HEK293 (cell line): ENCODE measurements around the gene CHERP.

Source experiments
- CTCF ChIA-PET: fragments of 350-600 bp; formaldehyde crosslinking; extraction: SDS; loops from one replicate; lab custom pipeline; 2021; ENCODE audit warnings: antibody characterized with exemption; lab: Yijun Ruan, JAX
- POLR2A ChIA-PET: fragments of 300-600 bp; formaldehyde crosslinking; extraction: SDS; loops from one replicate; lab custom pipeline; 2020; ENCODE audit warnings: antibody characterized with exemption, inconsistent platforms; lab: Yijun Ruan, JAX
- H3K27ac ChIP-seq: fragments of 200-500 bp; sonication (Bioruptor generic); 2 replicates; pipeline ENCODE4 v1.5.1; 2014; ENCODE audit warnings: low read depth, low read length, control low read depth, inconsistent platforms; ENCODE audit errors: extremely low read depth
- H3K36me3 ChIP-seq, 2 experiments: fragments of 200-500 bp in 1 of 2; sonication (Bioruptor generic) in 1 of 2; 1 replicate in 1 of 2; 2 replicates in 1 of 2; pipeline ENCODE4 v1.5.1; 2014 to 2017; ENCODE audit warnings: inconsistent platforms in 2 of 2, low read length in 2 of 2; ENCODE audit not compliant: control insufficient read depth in 2 of 2, insufficient read depth in 1 of 2
- H3K4me1 ChIP-seq: fragments of 200-500 bp; sonication (Bioruptor generic); 2 replicates; pipeline ENCODE4 v1.5.1; 2014; ENCODE audit warnings: mild to moderate bottlenecking, low read length, inconsistent platforms; ENCODE audit not compliant: control insufficient read depth, insufficient read depth
- H3K4me3 ChIP-seq: 2 replicates; pipeline ENCODE4 v1.5.1; 2011; ENCODE audit warnings: low read depth, mild to moderate bottlenecking, control low read depth, low read length, moderate library complexity
- H3K9me3 ChIP-seq: fragments of 200-500 bp; sonication (Bioruptor generic); 2 replicates; pipeline ENCODE4 v1.5.1; 2014; ENCODE audit warnings: low read depth, low read length, inconsistent platforms; ENCODE audit not compliant: control insufficient read depth, insufficient read depth
- BCL11A ChIP-seq: fragments of 450-650 bp; formaldehyde crosslinking; IDR thresholded peaks from 2 replicates; pipeline ENCODE4 v1.5.1; 2016; ENCODE audit warnings: low read depth, missing biosample characterization, missing genetic modification characterization
- RBAK ChIP-seq: fragments of 450-650 bp; formaldehyde crosslinking; IDR thresholded peaks from 2 replicates; pipeline ENCODE4 v1.5.1; 2016; ENCODE audit warnings: missing biosample characterization, missing genetic modification characterization
- REPIN1 ChIP-seq: fragments of 450-650 bp; formaldehyde crosslinking; IDR thresholded peaks from 2 replicates; pipeline ENCODE4 v1.5.1; 2017; ENCODE audit warnings: missing biosample characterization, missing genetic modification characterization, low read depth
- TCF7L2 ChIP-seq: IDR thresholded peaks from 2 replicates; pipeline ENCODE4 v1.6.1; 2011; ENCODE audit warnings: low read depth, mild to moderate bottlenecking, inconsistent platforms, low read length, moderate library complexity, borderline replicate concordance
- ZBTB17 ChIP-seq: fragments of 450-650 bp; formaldehyde crosslinking; IDR thresholded peaks from 2 replicates; pipeline ENCODE4 v1.5.1; 2016; ENCODE audit warnings: missing biosample characterization, missing genetic modification characterization
- ZFP3 ChIP-seq: fragments of 450-650 bp; formaldehyde crosslinking; IDR thresholded peaks from 2 replicates; pipeline ENCODE4 v1.5.1; 2016; ENCODE audit warnings: low read depth, missing biosample characterization, missing genetic modification characterization
- ZFP37 ChIP-seq: fragments of 450-650 bp; formaldehyde crosslinking; IDR thresholded peaks from 2 replicates; pipeline ENCODE4 v1.5.1; 2016; ENCODE audit warnings: missing biosample characterization, missing genetic modification characterization
- ZFP69B ChIP-seq: fragments of 450-650 bp; formaldehyde crosslinking; IDR thresholded peaks from 2 replicates; pipeline ENCODE4 v1.5.1; 2016; ENCODE audit warnings: missing biosample characterization, missing genetic modification characterization
- ZNF114 ChIP-seq: fragments of 450-650 bp; formaldehyde crosslinking; IDR thresholded peaks from 2 replicates; pipeline ENCODE4 v1.5.0; 2017; ENCODE audit warnings: missing biosample characterization, missing genetic modification characterization
- ZNF121 ChIP-seq: fragments of 450-650 bp; formaldehyde crosslinking; IDR thresholded peaks from 2 replicates; pipeline ENCODE4 v1.5.1; 2016; ENCODE audit warnings: missing biosample characterization, missing genetic modification characterization
- ZNF157 ChIP-seq: fragments of 450-650 bp; formaldehyde crosslinking; IDR thresholded peaks from 2 replicates; pipeline ENCODE4 v1.5.1; 2016; ENCODE audit warnings: missing biosample characterization, missing genetic modification characterization
- ZNF19 ChIP-seq: fragments of 450-650 bp; formaldehyde crosslinking; IDR thresholded peaks from 2 replicates; pipeline ENCODE4; 2016; ENCODE audit warnings: missing biosample characterization, missing genetic modification characterization, low read depth
- ZNF221 ChIP-seq: fragments of 450-650 bp; formaldehyde crosslinking; IDR thresholded peaks from 2 replicates; pipeline ENCODE4 v1.5.1; 2017; ENCODE audit warnings: missing biosample characterization, missing genetic modification characterization, borderline replicate concordance
- ZNF223 ChIP-seq: fragments of 450-650 bp; formaldehyde crosslinking; IDR thresholded peaks from 2 replicates; pipeline ENCODE4 v1.5.1; 2016; ENCODE audit warnings: missing biosample characterization, missing genetic modification characterization
- ZNF239 ChIP-seq: fragments of 450-650 bp; formaldehyde crosslinking; IDR thresholded peaks from 2 replicates; pipeline ENCODE4 v1.5.1; 2016; ENCODE audit warnings: missing biosample characterization, missing genetic modification characterization
- ZNF274 ChIP-seq, 2 experiments: fragments of 200-500 bp in 1 of 2; fragments of 450-650 bp in 1 of 2; sonication (Bioruptor generic) in 1 of 2; formaldehyde crosslinking in 1 of 2; IDR thresholded peaks; 2 replicates each; pipeline versions ENCODE4 v1.5.1 to v1.6.1; 2014 to 2016; ENCODE audit warnings: borderline replicate concordance in 1 of 2, inconsistent platforms in 1 of 2, low read length in 1 of 2, missing biosample characterization in 1 of 2, missing genetic modification characterization in 1 of 2
- ZNF335 ChIP-seq: fragments of 450-650 bp; formaldehyde crosslinking; conservative IDR thresholded peaks from 2 replicates; pipeline ENCODE4 v1.5.1; 2016; ENCODE audit warnings: missing biosample characterization, missing genetic modification characterization
- ZNF391 ChIP-seq: fragments of 450-650 bp; formaldehyde crosslinking; IDR thresholded peaks from 2 replicates; pipeline ENCODE4 v1.5.1; 2016; ENCODE audit warnings: low read depth, missing biosample characterization, missing genetic modification characterization, borderline replicate concordance
- ZNF394 ChIP-seq: fragments of 450-650 bp; formaldehyde crosslinking; IDR thresholded peaks from 2 replicates; pipeline ENCODE4 v1.5.1; 2016; ENCODE audit warnings: missing biosample characterization, missing genetic modification characterization, mild to moderate bottlenecking, moderate library complexity, borderline replicate concordance
- ZNF416 ChIP-seq: fragments of 450-650 bp; formaldehyde crosslinking; IDR thresholded peaks from 2 replicates; pipeline ENCODE4 v1.5.1; 2016; ENCODE audit warnings: missing biosample characterization, missing genetic modification characterization
- ZNF423 ChIP-seq: fragments of 450-650 bp; formaldehyde crosslinking; IDR thresholded peaks from 2 replicates; pipeline ENCODE4 v1.5.1; 2016; ENCODE audit warnings: missing biosample characterization, missing genetic modification characterization
- ZNF501 ChIP-seq: fragments of 450-650 bp; formaldehyde crosslinking; IDR thresholded peaks from 2 replicates; pipeline ENCODE4 v1.5.1; 2016; ENCODE audit warnings: missing biosample characterization, missing genetic modification characterization
- ZNF530 ChIP-seq: fragments of 450-650 bp; formaldehyde crosslinking; IDR thresholded peaks from 2 replicates; pipeline ENCODE4 v1.5.1; 2016; ENCODE audit warnings: low read depth, missing biosample characterization, missing genetic modification characterization
- ZNF544 ChIP-seq: fragments of 450-650 bp; formaldehyde crosslinking; IDR thresholded peaks from 2 replicates; pipeline ENCODE4 v1.5.0; 2017; ENCODE audit warnings: missing biosample characterization, missing genetic modification characterization
- ZNF600 ChIP-seq: fragments of 450-650 bp; formaldehyde crosslinking; IDR thresholded peaks from 2 replicates; pipeline ENCODE4 v1.5.1; 2016; ENCODE audit warnings: missing biosample characterization, missing genetic modification characterization
- ZNF621 ChIP-seq: fragments of 450-650 bp; formaldehyde crosslinking; IDR thresholded peaks from 2 replicates; pipeline ENCODE4 v1.5.1; 2017; ENCODE audit warnings: missing biosample characterization, missing genetic modification characterization
- ZNF658 ChIP-seq: fragments of 450-650 bp; formaldehyde crosslinking; IDR thresholded peaks from 2 replicates; pipeline ENCODE4; 2016; ENCODE audit warnings: missing biosample characterization, missing genetic modification characterization
- ZNF670 ChIP-seq: fragments of 450-650 bp; formaldehyde crosslinking; IDR thresholded peaks from 2 replicates; pipeline ENCODE4 v1.5.1; 2016; ENCODE audit warnings: missing biosample characterization, missing genetic modification characterization, low read depth
- ZNF704 ChIP-seq: fragments of 450-650 bp; formaldehyde crosslinking; IDR thresholded peaks from 2 replicates; pipeline ENCODE4 v1.5.1; 2016; ENCODE audit warnings: missing biosample characterization, missing genetic modification characterization
- ZNF747 ChIP-seq: fragments of 450-650 bp; formaldehyde crosslinking; IDR thresholded peaks from 2 replicates; pipeline ENCODE4 v1.5.1; 2016; ENCODE audit warnings: missing biosample characterization, missing genetic modification characterization
- ZNF843 ChIP-seq: fragments of 450-650 bp; formaldehyde crosslinking; IDR thresholded peaks from 2 replicates; pipeline ENCODE4 v1.5.1; 2016; ENCODE audit warnings: missing biosample characterization, missing genetic modification characterization
- ZSCAN23 ChIP-seq: fragments of 450-650 bp; formaldehyde crosslinking; IDR thresholded peaks from 2 replicates; pipeline ENCODE4 v1.5.1; 2016; ENCODE audit warnings: missing biosample characterization, missing genetic modification characterization
- TF ChIP-seq, protein P1 (sequence below): fragments of 450-650 bp; formaldehyde crosslinking; IDR thresholded peaks from 2 replicates; pipeline ENCODE4 v1.5.1; 2016; ENCODE audit warnings: missing biosample characterization, missing genetic modification characterization
- TF ChIP-seq, protein P2 (sequence below): fragments of 450-650 bp; formaldehyde crosslinking; IDR thresholded peaks from 2 replicates; pipeline ENCODE4 v1.5.1; 2017; ENCODE audit warnings: missing biosample characterization, missing genetic modification characterization
- TF ChIP-seq, protein P3 (sequence below): fragments of 450-650 bp; formaldehyde crosslinking; optimal IDR thresholded peaks from 2 replicates; pipeline ENCODE3; 2016; ENCODE audit warnings: missing biosample characterization, mild to moderate bottlenecking, missing genetic modification characterization

CHERP gene

GRCh38 chr19:16541526-16542044 lies 652 bp downstream of the CHERP start:
- Histone ChIP-seq H3K36me3 (peaks cover 26 to 45% of the 10 kb centered on the region in 2 experiments; a peak in 2 of 3 replicates), H3K4me3 (peak overlapping the region; percentile 96), H3K27ac (peak overlapping the region; percentile 78), H3K9me3 (no peaks in the 10 kb centered on the region), H3K4me1 (peaks cover 2% of the 10 kb centered on the region; the same call in 1 of the 2 replicates)
- POLR2A ChIA-PET = interaction anchor here (0.5 to 0.6 kb wide), 2 partner anchors 85 to 724 kb away, joined by 3 to 5 read pairs; no protein-coding TSS in a partner anchor
- CTCF ChIA-PET = no interaction called here
- no peak for TF ChIP-seq ZNF747 (tag by site-specific recombination)
- no peak for TF ChIP-seq ZNF670 (tag by site-specific recombination)
- TF ChIP-seq REPIN1 (tag by site-specific recombination) = no peak
- peak; percentile 73; the same call in 1 of the 2 replicates for TF ChIP-seq ZNF394 (tag by site-specific recombination)
- TF ChIP-seq ZFP37 (tag by site-specific recombination) = 0 out of 2 replicates have a peak, but pooled peaks have one; percentile 41
- TF ChIP-seq ZNF621 = no peak
- TF ChIP-seq ZNF19 (tag by site-specific recombination) = no peak
- no peak for TF ChIP-seq ZNF239 (tag by site-specific recombination)
- no peak for TF ChIP-seq ZSCAN23 (tag by site-specific recombination)
- TF ChIP-seq ZNF600 (tag by site-specific recombination) = no peak
- no peak for TF ChIP-seq ZNF223 (tag by site-specific recombination)
- no peak for TF ChIP-seq ZNF416 (tag by site-specific recombination)
- TF ChIP-seq RBAK (tag by site-specific recombination) = no peak
- no peak for TF ChIP-seq ZFP3 (tag by site-specific recombination)
- no peak for TF ChIP-seq ZNF221
- TF ChIP-seq ZNF843 (tag by site-specific recombination) = no peak
- TF ChIP-seq ZFP69B (tag by site-specific recombination) = 0 out of 2 replicates have a peak, but pooled peaks have one; percentile 16
- no peak for TF ChIP-seq ZNF391 (tag by site-specific recombination)
- TF ChIP-seq ZNF530 (tag by site-specific recombination) = no peak
- no peak for TF ChIP-seq ZNF157
- TF ChIP-seq BCL11A (tag by site-specific recombination) = no peak
- TF ChIP-seq ZNF335 (tag by site-specific recombination) = peak; percentile 97
- TF ChIP-seq ZNF274 (IDR thresholded peaks at IDR 0.05; ENCODE audit: low read length) = no peak
- no peak for TF ChIP-seq ZNF274 (tag by site-specific recombination; IDR thresholded peaks at IDR 0.05; ENCODE audit: borderline replicate concordance)
- TF ChIP-seq ZNF501 (tag by site-specific recombination) = no peak
- no peak for TF ChIP-seq ZNF114 (tag by site-specific recombination)
- no peak for TF ChIP-seq TCF7L2
- TF ChIP-seq, protein P1, sequence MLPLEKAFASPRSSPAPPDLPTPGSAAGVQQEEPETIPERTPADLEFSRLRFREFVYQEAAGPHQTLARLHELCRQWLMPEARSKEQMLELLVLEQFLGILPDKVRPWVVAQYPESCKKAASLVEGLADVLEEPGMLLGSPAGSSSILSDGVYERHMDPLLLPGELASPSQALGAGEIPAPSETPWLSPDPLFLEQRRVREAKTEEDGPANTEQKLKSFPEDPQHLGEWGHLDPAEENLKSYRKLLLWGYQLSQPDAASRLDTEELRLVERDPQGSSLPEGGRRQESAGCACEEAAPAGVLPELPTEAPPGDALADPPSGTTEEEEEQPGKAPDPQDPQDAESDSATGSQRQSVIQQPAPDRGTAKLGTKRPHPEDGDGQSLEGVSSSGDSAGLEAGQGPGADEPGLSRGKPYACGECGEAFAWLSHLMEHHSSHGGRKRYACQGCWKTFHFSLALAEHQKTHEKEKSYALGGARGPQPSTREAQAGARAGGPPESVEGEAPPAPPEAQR = no peak
- TF ChIP-seq ZBTB17 (tag by site-specific recombination) = peak; percentile 32
- no peak for TF ChIP-seq ZNF121
- TF ChIP-seq ZNF704 = no peak
- TF ChIP-seq, protein P2, sequence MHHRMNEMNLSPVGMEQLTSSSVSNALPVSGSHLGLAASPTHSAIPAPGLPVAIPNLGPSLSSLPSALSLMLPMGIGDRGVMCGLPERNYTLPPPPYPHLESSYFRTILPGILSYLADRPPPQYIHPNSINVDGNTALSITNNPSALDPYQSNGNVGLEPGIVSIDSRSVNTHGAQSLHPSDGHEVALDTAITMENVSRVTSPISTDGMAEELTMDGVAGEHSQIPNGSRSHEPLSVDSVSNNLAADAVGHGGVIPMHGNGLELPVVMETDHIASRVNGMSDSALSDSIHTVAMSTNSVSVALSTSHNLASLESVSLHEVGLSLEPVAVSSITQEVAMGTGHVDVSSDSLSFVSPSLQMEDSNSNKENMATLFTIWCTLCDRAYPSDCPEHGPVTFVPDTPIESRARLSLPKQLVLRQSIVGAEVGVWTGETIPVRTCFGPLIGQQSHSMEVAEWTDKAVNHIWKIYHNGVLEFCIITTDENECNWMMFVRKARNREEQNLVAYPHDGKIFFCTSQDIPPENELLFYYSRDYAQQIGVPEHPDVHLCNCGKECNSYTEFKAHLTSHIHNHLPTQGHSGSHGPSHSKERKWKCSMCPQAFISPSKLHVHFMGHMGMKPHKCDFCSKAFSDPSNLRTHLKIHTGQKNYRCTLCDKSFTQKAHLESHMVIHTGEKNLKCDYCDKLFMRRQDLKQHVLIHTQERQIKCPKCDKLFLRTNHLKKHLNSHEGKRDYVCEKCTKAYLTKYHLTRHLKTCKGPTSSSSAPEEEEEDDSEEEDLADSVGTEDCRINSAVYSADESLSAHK = no peak
- TF ChIP-seq ZNF658 (tag by site-specific recombination) = no peak
- TF ChIP-seq ZNF423 = no peak
- TF ChIP-seq ZNF544 (tag by site-specific recombination) = no peak
- TF ChIP-seq, protein P3, sequence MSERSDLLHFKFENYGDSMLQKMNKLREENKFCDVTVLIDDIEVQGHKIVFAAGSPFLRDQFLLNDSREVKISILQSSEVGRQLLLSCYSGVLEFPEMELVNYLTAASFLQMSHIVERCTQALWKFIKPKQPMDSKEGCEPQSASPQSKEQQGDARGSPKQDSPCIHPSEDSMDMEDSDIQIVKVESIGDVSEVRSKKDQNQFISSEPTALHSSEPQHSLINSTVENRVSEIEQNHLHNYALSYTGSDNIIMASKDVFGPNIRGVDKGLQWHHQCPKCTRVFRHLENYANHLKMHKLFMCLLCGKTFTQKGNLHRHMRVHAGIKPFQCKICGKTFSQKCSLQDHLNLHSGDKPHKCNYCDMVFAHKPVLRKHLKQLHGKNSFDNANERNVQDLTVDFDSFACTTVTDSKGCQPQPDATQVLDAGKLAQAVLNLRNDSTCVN (tag by site-specific recombination) = no peak
